IPS DF 4.7 (cell line): Measurements from ENCODE around the gene SNTG2.

Source experiments
- DNase-seq: peaks from one replicate; pipeline ENCODE4 v3.0.0-alpha.2; 2013; ENCODE audit warnings: low spot score; ENCODE audit errors: extremely low read depth

SNTG2 gene

DNA sequence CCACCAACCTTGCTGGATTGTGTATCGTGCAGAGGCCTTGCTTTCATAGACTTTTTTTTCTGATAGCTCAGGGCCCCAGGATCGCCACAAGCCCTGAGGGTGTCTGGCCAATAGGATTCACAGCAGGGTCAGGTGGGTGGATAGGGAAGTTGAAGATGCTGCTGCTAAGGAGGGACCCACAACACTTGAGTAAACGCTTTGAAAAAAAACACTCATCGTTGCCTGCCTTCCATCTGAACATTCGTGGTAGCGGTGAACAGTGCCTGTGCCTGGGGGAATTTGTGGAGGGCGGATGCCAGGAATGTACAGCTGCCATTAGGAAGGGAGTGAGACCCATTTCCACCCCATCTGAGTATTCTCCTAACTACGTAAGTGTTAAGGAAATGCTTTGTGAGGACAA is 358.0 kb downstream of the SNTG2 start:
- DNase-seq, result no peak

DNA sequence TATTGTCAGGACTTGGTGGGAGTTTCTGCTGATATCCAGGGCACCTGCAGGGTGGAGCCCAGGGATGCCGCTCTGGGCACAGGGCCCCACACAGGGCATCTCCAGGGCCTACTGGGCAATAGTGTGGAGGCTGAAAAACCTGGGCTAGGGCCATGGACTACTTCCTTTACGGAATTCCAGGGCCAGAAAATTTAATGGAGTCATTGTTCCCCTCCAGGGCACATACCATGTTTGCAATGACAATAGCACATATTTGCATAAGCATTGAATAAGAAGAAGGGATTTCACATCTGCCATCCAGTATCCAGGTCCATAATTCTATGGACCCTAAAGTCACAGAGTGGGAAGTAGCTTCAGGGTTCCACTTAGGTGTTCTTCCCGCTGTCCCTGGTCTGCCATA is 358.9 kb downstream of the SNTG2 start:
- DNase-seq, result peak; percentile 16

GRCh38 chr2:1310202-1310601 is 359.6 kb downstream of the SNTG2 start:
- no peak for DNase-seq

- DNase-seq, result no peak
These were observed 360.2 kb downstream of the SNTG2 start for GRCh38 chr2:1310866-1311265.

- no peak for DNase-seq
These were observed 362.7 kb downstream of the SNTG2 start for GRCh38 chr2:1313240-1313924.

DNA sequence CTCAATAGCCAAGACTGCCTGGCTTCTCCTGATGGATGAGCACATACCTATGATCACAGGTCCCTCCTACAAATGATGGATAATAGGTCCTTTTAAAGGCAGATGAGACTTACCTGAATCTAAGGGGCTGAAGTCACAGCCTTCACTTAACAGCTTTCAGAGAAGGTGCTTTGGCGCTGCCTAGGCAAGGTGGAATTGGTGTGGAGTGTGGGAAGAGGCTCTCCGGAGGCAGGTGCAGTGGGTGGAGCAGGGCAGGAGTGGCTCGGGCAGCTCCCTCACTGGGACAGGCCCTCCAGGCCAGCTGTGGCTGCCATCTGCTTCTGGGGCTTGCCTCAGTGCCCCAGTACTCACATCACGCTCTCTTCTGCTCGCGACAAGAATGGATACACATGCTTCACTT is 363.6 kb downstream of the SNTG2 start:
- no peak for DNase-seq

- no peak for DNase-seq
These were observed 367.8 kb downstream of the SNTG2 start for GRCh38 chr2:1318366-1319009.

DNA sequence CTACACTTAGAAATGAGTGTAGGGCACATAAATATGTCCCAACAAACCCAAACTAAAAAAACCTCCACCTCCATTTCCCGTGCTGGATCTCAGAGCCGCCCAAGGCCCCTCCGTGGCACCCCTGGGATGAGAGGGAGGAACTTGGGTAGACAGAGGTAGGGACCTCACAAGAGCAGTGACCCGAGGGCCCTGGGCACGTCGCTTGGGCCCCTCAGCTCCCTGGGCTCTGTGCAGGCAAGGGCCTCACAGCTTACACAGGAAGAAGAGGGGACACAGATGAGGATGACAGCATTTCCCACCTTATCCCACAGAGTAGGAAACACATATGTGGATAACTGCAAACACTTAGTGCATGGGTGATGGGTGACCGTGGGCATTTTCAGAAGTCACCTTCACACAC is 368.7 kb downstream of the SNTG2 start:
- DNase-seq, result no peak

- no peak for DNase-seq
These were observed 370.7 kb downstream of the SNTG2 start for GRCh38 chr2:1321321-1321720.

DNA sequence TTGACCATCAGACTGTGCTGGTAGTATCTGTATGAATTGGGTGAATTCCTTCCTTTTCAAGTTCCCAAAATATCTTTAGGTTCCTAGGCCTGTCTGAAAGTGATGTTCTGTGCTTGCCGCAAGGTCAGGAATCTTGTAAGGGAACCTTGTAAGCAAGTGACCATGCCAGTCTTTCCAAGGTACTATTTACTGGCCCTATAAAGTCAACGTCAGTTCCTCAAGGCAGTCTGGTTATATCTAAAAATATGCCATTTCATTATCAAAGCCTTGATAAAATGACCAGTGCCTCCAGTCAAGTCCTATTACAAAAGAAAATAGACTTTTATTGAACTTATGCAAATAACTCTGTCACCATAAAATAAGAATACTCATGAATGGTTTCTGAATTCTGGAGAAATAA is 374.2 kb downstream of the SNTG2 start:
- no peak for DNase-seq

DNA sequence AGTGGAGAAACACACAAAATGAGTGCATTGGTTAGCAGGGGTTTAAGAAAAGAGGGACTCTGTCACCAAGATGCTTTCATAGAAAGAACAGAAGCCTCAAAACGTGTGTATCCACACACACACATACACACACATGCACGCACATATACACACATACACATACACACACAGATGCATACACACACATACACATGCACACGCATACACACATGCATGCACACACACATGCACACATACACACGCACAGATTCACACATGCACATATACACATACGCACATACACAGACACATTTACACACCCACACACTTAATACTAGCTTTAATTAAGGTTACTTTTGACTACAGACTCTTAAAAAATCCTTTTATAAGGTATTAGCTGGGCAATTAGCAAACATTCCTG is 378.0 kb downstream of the SNTG2 start:
- DNase-seq, result no peak

DNA sequence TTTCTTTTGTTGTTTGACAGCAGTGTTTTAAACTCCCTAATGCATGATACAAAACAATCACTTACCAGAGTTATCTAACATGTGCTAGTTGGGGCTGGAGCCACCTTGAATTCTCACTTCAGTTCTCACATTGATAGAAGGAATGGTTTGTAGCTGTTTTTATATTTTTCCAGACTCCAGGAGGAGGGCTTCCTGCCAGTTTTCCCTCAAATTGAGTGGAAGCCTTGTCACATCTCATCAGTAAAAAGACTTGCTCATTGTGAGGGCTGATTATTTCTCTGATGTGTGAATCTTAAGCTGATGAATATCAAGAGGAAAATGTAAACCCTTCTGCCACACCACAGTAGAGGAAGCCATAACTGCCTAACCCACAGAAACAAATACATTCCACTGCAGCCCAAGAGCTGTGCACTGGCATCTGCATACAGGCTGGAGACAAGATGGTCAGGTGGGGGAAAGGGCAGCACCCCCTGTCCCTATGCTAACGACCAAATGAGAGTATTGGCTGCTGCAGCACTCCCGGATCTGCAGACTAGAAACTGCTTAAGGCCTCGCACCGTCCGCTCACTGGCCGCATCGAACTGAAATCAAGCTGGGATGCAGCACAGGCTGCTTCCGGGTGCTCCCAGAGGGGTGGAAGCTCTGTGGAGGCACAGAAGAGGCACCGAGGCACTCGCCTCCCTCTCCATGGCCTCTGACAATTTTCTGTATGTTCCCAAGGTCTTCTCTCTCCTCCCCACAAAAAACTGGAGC is 388.9 kb downstream of the SNTG2 start:
- no peak for DNase-seq

DNA sequence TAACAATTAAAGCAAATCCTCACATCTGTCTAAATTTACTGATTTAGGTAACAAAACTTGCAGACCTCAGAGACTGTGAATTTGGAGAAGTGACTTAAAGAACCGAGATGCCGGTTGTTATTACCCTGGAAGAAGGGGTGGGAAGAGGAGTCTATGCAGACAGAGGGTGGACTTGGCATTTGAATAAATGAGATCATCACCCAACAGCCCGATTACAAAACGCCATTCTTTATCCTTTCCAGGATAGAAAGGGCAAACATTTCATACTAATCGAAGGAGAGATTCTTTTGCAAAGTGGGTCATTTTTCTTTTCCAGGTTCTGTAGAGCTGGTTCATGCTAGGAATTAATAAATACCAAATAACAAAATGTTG is 389.5 kb downstream of the SNTG2 start:
- DNase-seq, result no peak

DNA sequence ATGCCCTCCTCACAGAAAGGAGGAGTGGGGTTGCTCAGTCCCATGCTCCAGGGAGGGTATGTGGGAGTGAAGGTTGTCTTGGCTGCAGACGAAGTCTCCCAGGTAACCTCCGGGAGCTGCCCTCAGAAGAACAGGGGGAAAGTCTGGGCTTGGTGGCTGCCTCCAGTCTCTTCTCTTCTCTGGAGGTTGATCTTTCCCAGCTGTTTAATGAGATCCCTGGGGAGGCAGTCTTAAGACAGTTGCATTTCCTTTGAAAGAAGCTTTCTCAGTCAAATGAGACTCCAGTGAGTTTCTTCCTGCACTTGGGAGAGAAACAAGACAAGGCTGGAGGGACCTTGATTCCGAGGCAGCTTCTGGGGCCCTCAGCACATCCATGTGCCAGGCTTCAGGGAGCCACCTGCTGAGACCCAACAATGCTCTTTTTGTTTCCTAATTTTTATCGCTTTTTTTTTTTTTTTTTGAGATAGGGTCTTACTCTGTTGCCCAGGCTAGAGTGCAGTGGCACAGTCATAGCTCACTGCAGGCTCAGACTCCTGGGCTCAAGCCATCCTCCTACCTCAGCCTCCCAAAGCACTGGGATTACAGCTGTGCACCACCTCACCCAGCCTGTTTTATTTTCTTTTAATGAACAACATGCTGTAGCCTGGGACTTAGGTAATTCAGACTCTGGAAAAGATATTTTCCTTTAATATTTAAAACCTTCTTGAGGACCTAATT is 390.9 kb downstream of the SNTG2 start:
- DNase-seq, result no peak

- DNase-seq, result no peak
These were observed 398.1 kb downstream of the SNTG2 start for GRCh38 chr2:1348789-1349188.

DNA sequence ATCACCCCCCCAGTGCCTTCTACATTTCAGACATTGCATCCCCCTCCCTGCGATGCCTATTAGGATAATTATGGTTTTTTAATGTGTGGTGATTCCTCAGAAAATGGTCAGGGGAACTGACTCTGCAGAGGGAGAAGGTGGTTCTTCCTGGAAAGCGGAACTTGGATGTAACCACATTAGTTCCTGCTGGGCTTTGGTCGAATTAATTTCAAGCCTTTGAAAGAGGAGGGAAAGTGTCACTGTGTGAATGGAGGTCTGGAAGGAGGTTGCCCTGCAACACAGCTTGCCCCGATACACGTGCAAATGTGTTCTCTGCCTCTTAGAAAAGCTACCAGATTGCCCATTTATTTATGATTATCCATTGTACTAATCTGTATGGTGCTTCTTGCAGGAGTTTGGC is 399.5 kb downstream of the SNTG2 start:
- no peak for DNase-seq

GRCh38 chr2:1353124-1353523 is 402.5 kb downstream of the SNTG2 start:
- DNase-seq, result no peak

DNA sequence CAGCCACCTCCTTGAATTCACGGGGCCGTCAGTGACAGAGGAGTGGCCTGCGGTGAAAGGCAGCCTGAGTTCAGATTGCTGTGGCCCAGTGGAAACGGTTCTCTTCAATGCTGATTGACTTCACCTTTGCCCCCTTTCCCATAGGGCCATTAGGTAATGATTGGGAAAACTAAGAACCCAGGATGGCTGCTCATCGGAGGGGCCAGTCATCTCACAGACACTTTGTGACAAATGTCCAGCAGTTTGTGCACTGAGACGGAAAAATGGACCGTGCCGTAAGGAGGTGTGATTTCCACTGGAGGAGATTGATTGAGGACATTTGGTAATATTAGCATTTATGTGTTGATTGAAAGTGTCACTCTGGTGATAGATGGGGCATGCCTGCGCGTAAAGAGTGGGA is 402.9 kb downstream of the SNTG2 start:
- no peak for DNase-seq

DNA sequence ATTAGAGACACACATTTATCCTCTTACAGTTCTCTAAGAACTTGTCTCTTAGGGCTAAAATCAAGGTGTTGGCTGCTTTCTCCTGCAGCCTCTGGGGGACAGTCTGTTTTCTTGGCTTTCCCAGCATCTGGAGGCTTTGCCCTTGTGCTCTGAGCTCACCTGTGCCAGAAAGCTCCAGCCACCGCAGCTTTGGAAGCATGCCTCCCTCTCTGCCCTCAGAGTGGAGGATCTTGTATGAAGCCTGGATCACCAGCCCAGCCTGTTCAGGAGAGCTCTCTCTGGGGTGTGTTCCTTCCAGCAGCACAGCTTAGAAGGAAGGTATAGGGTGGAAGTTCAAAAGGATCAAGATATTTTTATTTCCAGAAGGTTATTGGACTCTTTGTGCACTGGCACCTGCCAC is 409.5 kb downstream of the SNTG2 start:
- no peak for DNase-seq

DNA sequence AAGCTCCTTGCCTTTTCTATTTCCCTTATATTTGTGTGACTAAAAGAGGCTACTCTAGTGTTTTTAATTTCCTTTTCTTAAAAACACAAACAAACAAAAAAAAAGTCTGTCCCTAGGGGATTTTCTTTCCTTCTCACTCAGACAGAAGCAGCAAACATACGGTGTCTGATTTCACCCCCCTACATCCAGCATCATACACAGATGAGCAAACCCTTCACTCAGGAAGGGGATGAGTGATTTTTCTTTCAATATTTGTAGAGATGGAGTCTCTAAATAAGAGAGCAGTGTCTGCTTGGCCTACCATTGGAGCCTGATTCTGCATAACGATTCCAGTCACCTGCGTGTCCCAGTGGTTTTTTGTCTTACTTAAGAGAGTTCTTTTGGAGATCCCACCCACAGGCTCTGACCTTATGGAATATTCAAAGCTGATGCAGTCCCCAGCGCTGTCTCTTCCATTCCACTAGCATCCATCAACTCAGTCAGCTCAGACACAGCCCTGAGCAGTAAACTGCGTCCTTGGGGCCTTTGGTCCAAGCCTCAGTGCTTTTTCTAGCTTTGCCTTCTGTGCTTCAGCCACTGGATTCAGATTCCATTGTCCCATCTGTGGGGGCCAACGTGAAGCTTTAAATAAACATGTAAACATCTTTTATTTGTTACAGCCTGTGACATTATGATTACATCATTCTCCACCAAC is 410.1 kb downstream of the SNTG2 start:
- no peak for DNase-seq

- no peak for DNase-seq
These were observed 412.7 kb downstream of the SNTG2 start for GRCh38 chr2:1363367-1363766.
